MM.1S (cell line): Measurements from ENCODE around the gene COL12A1.

Experiments
- EZH2 ChIP-seq: fragments of 300-600 bp; sonication (generic); optimal IDR thresholded peaks from 2 replicates; pipeline ENCODE3; 2017; ENCODE audit warnings: low read depth, mild to moderate bottlenecking, antibody characterized with exemption, low read length, mixed read lengths
- TF ChIP-seq, protein P1 (sequence below): fragments of 300-600 bp; sonication (generic); IDR thresholded peaks from 2 replicates; pipeline ENCODE4 v1.5.1; 2016; ENCODE audit warnings: antibody characterized with exemption, low read length, mixed read lengths

DNA sequence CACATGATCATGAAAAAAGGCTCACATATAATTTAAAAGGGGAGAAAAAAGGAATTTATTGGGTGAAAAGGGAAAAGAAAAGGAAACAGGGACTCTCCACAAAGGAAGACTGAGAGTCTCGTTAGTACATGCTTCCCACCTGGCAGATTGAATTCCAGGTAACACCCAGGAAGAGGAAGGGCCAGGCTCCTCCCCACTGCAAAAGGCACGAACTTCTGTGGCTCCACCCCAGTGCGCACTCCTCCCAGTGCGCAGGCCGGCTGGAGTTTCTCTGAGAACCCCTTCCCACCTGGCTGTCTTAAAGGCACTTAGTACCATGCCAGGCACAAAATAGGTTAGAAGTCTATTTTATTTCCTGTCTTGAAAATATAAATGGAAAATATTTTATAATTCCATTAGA is 129.8 kb downstream of the COL12A1 start:
- TF ChIP-seq, protein P1, sequence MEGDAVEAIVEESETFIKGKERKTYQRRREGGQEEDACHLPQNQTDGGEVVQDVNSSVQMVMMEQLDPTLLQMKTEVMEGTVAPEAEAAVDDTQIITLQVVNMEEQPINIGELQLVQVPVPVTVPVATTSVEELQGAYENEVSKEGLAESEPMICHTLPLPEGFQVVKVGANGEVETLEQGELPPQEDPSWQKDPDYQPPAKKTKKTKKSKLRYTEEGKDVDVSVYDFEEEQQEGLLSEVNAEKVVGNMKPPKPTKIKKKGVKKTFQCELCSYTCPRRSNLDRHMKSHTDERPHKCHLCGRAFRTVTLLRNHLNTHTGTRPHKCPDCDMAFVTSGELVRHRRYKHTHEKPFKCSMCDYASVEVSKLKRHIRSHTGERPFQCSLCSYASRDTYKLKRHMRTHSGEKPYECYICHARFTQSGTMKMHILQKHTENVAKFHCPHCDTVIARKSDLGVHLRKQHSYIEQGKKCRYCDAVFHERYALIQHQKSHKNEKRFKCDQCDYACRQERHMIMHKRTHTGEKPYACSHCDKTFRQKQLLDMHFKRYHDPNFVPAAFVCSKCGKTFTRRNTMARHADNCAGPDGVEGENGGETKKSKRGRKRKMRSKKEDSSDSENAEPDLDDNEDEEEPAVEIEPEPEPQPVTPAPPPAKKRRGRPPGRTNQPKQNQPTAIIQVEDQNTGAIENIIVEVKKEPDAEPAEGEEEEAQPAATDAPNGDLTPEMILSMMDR, result no peak
- no peak for TF ChIP-seq EZH2
